Activated effector memory CD4-positive, alpha-beta T cell treated with Interleukin-2 at 50 U/mL for 16 hours (primary cell): ENCODE results near the gene AP2A1.
"Not testable (repeated sequence)": the region's sequence is repeated elsewhere in the genome, so short reads cannot be mapped to it uniquely, and the experiment has no call there.

Experiments
- DNase-seq: peaks from one replicate; pipeline ENCODE4 v3.0.0-alpha.2; 2020

AP2A1 gene

DNA sequence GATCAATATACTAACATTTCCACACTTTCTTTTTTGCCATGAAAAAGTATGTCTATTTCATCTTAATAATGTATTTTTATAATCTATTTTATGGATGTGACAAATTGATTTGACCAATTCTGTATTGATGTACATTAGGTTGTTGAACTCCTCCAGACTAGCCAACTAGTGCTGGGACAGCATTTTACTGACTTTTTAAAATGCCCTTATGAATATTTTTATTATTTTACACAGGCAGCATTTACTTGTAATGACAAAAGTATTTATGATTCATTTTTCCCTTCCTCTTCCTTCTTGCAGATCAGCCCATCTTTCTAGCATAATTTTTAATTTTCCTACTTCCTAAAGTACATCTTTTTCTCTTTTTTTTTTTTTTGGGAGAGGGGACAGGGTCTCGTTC lies 47.2 kb downstream of the AP2A1 start:
- no peak for DNase-seq

DNA sequence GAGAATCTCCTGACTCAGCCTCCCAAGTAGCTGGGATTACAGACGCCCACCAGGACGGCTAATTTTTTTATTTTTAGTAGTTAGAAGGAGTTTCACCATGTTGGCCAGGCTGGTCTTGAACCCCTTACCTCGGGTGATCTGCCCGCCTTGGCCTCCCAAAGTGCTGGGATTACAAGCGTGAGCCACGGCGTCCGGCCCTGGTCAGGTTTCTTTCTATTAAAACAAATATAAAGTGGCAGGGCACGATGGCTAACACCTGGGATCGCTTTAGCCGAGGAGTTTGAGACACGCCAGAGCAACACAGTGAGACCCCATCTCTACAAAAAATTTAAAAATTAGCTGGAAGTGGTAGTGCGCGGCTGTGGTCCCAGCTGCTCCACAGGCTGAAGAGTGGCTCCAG lies 49.8 kb downstream of the AP2A1 start:
- DNase-seq, result no peak

DNA sequence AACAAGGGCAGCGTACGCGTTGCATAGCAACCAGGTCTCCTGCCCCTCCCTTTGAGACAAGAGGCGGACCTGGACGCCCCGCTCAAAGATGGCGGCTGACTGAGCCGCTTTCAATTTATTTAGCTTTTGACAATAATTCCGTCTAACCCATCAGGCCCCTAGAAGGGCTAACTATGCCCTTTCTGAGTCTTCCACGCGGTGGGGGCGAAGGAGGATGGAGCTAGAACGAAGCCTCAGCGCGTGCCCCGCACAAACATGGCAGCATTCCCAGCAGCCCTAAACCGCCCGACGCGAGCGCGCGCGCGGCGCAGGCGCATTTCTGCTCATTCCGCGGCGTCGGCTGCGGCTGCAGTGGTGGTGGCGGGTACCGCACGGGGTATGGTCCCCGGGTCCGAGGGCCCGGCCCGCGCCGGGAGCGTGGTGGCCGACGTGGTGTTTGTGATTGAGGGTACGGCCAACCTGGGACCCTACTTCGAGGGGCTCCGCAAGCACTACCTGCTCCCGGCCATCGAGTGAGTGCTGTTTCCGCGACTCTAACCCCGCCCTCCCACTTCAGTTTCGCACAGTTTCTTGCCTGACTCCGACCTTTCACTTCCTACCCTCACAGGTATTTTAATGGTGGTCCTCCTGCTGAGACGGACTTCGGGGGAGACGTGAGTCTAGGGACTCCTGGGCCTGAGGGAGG lies 51.3 kb downstream of the AP2A1 start, which contains the start of gene MED25:
Gene MED25, plus strand, starts transcription at position 326 of the 685 bp plus-strand sequence. Its CDS starts 53 bp downstream, at position 379.
- peak; percentile 85 for DNase-seq

DNA sequence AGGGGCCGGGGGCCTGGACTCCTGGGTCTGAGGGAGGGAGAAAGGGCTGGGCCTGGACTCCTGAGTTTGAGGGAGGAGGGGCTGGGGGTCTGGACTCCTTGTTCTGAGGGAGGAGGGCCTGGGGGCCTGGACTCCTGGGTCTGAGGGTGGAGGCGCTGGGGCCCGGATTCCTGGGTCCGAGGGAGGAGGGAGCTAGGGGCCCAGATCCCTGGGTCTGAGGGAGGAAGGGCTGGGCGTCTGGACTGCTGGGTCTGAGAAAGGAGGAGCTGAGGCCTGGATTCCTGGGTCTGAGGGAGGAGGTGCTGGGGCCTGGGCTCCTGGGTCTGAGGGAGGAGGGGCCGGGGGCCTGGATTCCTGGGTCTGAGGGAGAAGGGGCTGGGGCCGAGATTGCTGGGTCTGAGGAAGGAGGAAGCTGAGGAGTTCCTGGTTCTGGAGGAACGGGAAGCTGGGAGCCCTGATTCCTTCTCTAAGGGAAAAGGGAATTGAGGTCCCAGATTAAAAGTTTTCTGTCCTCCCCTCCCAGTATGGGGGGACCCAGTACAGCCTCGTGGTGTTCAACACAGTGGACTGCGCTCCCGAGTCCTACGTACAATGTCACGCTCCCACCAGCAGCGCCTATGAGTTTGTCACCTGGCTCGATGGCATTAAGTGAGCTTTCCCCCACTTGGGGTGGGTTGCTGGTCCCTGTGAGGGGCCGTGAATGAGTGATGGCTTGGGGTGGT lies 52.0 kb downstream of the AP2A1 start:
- DNase-seq, result no peak

DNA sequence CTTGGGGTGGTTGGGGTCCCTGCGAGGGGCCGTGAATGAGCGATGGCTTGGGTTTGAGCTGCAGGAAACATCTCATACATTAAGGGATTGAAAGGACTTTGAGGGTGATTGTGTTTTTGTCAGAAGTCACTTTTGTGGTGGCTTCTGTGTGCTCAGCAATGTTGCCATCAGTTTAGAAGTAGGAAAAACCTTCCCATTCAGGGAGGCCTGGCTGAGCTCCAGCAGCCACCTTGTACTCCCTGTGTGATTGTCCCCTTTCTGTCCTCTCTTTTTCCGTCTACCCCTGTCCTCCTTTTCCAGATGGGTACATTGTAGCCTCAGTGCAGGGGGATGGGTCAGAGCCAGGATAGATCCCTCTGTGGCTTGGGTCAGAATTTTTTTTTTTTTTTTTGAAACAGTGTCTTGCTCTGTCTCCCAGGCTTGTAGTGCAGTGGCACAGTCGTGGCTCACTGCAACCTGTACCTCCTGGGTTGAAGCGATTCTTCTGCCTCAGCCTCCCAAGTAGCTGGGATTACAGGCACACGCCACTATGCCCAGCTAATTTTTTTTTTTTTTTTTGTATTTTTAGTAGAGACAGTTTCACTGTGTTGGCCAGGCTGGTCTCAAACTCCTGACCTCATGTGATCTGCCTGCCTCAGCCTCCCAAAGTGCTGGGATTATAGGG lies 52.8 kb downstream of the AP2A1 start:
- not testable (repeated sequence) for DNase-seq

DNA sequence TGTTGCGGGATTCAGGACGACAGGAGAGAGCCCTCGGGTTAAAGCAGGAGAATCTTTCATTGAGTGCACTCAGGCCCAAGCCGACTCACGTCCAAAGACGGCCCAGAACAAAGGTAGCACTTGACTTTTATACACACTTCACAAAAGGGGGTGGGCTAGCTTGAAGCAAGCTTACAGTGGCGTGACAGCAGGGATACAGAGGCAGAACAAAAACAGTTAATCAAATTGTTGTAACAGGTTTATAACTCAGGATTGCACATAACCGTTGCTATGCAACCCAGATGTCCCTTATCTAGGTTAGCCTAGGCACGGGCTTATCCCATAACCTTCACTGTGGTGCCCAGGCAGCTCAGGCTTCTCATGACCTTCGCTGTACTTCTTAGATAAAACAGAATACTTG lies 53.3 kb downstream of the AP2A1 start:
- DNase-seq, result no peak

DNA sequence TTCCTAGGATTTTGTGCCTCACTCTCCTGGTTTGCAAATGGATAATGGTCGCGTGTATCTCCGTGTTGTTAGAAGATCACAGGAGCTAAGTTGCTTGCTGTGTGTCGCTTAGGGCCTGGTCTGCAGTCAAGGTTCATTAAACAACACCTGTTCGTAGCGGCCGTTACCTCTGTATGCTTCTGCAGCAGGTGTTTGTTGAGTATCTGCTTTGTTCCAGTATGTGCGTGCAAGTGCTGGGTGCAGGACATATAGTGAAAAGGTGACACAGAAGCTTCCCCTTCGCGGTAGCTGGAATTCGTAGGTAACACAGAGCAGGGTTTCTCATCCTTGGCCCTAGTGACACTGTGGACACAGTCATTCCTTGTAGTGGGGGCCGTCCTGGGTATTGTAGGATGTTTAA lies 56.7 kb downstream of the AP2A1 start:
- DNase-seq, result no peak

DNA sequence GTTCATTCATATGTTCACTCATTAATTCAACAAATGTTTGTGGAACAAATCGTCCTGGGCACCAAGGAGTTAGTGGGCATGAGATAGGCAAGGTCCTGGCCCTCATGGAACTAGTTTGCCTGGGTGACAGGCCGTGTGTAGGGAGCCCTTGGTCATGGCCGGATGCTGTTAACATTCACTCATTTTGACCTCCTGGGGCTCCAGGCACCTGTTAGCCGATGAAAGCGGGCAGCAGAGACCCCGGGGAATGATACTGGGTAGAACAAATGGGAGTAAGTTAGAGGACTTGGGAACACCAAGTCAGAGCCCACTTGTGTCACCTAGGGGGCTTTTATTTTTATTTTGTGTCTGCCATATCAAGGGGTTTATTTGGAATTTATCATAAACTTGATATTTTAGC lies 57.9 kb downstream of the AP2A1 start:
- no peak for DNase-seq

DNA sequence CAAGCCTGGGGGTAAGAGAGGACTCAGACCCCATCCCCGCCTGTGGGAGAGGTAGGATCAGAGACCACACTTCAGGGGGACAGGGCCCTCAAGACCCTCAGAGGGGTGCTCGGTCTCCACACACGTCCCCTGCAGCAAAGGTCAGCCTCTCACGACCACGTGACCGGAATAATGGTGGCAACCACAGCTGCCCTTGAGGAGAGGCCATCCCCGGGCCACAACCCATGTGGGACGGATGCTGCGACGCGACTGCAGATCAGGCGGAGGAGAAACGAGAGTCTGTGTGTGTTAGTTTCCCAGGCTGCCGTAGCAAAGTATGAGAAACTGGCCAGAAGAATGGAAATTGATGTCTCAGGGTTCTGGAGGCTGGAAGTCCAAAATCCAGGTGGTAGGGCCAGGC lies 60.2 kb downstream of the AP2A1 start:
- DNase-seq, result no peak

DNA sequence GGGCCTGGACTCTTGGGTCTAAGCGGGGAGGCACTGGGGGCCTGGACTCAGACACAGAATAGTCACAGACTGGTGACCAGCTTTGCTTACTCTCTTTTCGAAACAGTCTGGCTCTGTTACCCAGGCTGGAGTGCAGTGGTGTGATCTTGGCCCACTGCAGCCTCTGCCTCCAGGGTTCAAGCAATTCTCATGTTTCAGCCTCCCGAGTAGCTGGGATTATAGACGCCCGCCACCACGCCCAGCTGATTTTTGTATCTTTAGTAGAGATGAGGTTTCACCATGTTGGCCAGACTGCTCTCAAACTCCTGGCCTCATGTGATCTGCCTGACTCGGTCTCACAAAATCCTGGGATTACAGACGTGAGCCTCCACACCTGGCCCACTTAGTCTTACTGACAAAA lies 62.4 kb downstream of the AP2A1 start:
- no peak for DNase-seq

DNA sequence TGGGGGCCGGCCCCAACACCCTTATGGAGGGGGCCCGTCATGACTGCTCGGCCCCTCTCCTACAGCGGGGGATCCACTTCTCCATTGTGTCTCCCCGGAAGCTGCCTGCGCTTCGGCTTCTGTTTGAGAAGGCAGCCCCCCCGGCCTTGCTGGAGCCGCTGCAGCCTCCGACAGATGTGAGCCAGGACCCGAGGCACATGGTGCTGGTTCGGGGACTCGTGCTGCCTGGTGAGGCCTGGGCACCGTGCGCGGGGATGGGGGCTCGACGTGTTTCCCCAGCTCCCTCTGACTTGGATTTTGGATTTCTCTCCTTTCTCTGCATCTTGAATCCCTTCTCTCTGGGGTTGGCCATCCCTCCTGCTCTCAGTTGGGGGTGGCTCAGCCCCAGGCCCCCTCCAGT lies 62.9 kb downstream of the AP2A1 start:
- no peak for DNase-seq

DNA sequence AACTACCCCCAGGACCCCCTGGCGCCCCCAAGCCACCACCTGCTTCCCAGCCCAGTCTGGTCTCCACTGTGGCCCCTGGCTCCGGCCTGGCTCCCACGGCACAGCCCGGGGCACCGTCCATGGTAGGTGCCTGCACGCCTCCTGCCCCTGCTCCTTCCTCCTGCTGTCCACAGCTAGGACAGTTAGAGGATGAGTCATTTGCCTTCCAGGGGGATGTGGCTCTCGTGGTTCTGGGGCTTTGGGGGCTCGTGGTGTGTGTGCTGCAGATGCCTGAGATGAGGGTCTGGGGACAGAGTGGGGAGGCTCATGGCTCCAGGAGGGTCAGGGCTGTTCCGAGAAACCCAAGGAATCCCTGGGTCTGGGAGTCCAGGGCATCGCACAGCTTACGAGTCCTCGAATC lies 64.0 kb downstream of the AP2A1 start:
- DNase-seq, result no peak

DNA sequence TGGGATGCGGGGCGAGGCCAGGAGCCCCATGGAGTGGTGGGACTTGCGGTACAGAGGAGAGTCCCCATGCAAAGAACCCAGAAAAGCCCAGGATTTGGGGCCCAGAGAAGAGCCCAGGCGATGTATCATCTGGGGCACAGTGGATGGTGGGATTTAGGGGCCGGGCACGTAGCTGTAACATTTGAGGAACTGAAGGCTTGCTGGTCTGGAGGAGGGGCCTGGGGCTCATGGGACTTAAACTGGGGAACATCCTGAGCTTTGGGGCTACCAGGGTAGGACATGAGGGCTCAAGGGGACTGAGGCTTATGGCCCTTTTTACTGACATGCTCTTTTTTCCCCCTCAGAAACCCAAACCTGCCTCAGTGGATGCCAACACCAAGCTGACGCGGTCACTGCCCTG lies 64.8 kb downstream of the AP2A1 start:
- no peak for DNase-seq

DNA sequence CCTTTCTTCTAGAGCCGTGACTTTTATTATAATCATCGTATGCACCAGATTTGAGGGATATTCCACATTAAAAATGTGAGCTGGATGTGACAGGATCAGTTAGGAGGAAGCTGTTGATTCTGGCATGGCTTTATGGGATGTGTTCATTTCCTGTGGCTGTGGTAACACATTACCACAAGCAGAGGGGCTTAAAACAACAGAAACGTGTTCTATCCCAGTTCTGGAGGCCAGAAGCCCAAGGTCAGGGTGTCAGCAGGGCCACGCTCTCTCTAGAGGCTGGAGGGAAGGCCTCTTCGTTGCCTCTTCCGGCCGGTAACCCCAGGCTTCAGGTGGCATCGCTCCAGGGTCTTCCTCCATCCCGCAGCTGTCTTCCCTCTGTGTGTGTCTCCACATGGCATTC lies 65.8 kb downstream of the AP2A1 start:
- DNase-seq, result no peak

DNA sequence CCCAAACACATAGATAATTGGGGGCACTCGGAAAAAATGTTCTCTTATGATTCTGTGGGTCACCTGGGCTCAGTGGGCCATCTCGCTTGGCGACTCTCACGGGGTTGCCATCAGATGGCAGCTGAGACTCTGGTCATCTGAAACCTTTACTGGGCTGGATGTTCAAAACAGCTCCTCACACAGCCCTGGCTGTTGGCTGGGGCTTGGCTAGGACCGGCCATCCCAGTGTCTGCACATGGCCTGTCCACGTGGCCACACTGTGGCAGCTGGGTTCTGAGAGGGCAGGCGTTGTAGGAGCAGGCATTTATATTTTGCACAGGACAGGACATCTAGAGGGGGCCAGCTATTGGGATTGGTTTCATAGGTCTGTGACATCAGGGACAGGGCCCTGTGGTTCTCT lies 66.8 kb downstream of the AP2A1 start:
- DNase-seq, result no peak

DNA sequence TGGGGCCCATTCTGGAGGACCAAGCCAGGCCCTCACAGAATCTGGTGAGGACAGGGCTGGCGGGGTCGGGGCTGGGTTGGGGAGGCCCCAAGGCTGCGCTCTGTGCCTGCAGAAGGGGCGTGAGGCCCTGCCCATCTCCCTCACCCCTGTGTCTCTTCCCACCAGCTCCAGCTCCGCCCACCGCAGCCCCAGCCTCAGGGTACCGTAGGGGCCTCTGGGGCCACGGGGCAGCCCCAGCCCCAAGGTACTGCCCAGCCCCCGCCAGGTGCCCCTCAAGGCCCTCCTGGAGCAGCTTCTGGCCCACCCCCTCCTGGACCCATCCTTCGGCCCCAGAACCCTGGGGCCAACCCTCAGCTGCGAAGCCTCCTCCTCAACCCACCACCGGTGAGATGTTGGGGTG lies 68.8 kb downstream of the AP2A1 start:
- no peak for DNase-seq

DNA sequence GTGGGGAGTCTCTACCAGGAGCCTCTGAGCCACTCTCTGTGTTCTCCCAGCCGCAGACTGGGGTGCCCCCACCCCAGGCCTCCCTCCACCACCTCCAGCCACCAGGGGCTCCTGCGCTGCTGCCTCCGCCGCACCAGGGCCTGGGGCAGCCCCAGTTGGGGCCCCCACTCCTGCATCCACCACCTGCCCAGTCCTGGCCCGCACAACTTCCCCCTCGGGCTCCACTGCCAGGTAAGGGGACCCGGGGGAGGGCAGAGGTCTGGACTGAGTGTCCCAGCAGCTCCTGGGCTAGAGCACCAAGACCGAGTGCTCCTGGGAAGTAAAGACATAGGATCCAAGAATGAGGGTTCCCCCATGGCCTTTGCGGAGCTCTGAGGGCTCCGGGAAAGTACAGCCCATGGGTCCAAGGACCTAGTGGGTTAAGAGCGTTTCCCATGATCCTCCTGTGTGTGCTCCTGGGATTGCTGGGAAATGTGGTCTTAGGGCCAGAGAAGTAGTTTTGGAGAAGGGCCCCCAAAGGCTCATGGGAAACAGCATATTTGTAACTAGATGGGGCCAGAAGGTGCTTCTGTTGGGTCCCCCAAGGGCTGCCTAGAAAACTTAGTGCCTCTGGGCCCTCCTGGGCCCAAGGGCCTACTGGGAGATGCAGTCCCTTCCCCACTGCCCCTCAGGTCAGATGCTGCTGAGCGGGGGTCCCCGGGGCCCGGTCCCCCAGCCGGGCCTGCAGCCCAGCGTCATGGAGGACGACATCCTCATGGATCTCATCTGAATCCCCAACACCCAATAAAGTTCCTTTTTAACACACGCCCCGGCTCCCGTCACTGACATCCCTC lies 69.6 kb downstream of the AP2A1 start:
- DNase-seq, result no peak

DNA sequence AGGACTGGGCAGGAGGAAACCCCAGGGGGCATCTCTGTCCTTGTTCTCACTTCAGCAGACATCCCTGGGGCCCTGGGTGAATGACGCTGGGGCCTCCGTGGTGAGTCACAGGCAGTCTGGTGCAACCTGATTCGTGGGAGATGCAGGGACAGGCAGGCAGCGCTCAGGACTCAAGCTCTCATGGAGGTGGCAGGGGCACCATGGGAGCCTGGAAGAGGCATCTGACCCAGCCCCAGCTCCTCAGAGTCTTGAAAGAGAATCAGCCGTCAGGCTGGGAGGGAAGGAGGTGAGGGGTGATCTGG lies 70.2 kb downstream of the AP2A1 start:
- DNase-seq, result no peak

DNA sequence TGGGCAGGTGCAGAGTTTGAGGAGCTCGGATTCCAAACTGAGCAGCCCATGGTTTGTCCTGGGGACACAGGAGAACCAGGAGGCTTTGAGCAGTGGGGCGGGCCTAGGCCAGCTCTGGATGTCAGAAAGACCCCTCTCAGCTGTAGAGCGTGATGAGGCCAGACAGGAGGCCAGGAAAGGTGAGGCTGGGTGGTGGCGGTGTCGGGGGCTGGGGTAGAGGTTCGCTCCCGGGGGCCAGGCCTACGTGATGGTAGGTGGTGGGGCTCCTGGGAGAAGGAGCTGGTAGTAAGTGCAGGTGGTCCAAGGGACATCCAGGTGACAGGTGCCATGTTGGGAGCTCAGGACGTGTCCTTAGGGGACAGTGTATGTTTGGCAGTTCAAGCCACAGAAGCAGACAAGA lies 70.6 kb downstream of the AP2A1 start:
- DNase-seq, result no peak

DNA sequence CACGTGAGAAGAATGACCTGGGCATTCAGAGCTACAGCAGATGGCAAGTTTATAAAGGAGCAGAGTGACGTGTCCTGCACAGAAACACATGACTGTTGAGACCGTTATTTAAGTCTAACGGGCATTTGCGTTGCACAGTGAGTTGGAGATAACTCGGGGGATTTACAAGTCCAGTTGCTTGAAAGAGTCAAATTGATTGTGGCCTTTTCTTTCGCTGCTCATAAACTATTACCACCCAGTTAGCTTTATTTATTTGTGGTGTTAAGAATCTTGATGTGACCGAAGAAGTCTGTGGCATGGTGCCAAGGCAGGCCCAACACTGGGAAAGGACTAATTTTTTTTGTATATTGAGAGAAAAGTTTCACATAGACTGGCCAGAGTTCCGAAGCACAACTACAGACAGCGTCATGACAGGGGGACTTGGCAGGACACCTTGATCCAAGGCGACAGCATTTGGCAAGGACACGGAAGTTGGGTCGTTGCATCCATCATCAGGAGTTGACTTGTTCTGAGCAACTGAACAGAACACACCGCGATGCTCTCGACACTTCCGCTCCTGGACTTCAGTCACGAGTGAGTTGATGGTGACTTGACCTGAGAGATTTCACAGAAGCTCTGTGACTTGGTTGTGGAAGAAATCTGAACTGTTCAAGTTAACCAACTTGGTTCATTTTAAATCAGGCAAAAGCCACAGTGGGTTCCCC lies 72.2 kb downstream of the AP2A1 start:
- DNase-seq, result no peak

DNA sequence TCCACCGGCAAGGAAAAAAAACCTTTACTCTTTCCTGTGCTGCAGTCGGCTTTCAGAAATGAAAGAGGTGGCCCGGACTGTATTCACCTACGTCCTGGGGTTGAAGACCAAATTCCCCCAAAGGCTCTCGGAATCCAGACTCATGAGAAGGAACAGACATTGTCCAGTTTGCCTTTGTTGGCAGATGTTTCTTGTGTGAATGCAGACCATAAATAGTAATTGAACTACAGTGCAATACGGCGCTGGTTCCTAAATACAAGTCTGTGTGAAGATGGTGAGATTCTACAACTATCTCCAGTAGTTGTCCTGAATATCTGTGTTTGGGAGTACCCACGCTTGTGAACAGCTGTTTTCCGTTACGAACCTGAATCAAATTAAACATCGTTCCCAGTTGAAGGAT lies 72.9 kb downstream of the AP2A1 start:
- DNase-seq, result no peak

DNA sequence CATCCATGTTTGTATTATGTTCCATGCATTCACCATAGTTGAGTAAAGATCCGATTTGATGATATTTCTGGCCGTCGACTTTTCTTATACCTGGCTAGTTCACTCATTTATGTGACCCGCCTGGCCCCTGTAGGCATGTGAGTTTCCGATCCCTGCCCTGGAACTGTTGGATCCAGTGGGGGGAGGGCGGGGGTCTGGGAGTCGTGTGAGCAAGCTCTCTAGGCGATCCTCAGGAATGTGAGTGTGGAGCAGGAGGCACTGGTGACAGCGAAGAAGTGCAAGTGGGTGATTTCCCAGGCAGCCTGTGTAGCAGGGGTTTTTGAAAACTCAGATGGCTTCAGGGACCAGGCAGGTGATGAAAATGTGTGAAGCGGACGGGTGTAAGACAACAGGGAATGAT lies 73.5 kb downstream of the AP2A1 start:
- DNase-seq, result no peak

DNA sequence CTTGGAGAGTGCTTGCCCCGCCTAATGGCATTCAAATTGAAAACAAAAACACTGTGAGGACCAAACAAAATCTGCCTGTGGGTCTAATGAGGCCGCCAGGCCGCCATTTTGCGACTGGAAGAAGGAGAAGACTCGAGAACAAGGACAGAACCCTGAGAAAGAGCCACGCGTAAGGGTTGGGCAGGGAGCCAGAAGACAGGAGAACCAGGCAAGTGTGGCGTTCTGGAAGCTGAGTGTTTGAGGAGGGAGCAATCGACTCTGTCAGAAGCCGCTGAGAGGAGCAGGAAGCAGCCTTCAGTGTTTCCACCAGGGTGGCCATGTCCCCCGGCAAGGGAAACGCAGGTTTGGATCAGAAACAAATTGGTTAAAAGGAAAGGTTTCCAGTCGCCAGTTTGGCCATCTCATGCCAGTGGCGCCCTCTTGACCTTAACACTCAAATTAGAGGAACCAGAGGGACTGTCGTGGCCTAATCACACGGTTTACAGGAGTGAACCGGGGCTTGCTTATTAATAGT lies 74.0 kb downstream of the AP2A1 start:
- DNase-seq, result no peak
